Left ventricle myocardium inferior (tissue), 1 donor: ENCODE measurements around the gene KIAA1328. TPM values are rescaled to one million over a fixed set of nuclear protein-coding genes. Genes with fewer than 3 reads are reported as not detected.
A peak's percentile ranks its signal among the peaks of the same experiment; 100 is the strongest.

Experiments used
- DNase-seq: peaks from one replicate; pipeline ENCODE4 v3.0.0-alpha.2; 2020
- H3K27ac ChIP-seq: fragments of 200-600 bp; replicated peaks from 2 replicates; pipeline ENCODE4 v1.8.0; 2021
- H3K27me3 ChIP-seq: fragments of 200-600 bp; 2 replicates; pipeline ENCODE4 v1.8.0; 2021; ENCODE audit warnings: low read depth
- H3K36me3 ChIP-seq: fragments of 200-600 bp; 2 replicates; pipeline ENCODE4 v1.8.0; 2021
- H3K4me1 ChIP-seq: fragments of 200-600 bp; 2 replicates; pipeline ENCODE4 v1.8.0; 2021
- H3K4me3 ChIP-seq: fragments of 200-600 bp; 2 replicates; pipeline ENCODE4 v1.8.0; 2021; ENCODE audit warnings: mild to moderate bottlenecking, moderate library complexity
- H3K9me3 ChIP-seq: fragments of 200-600 bp; replicated peaks from 2 replicates; pipeline ENCODE4 v1.8.0; 2021
- intact Hi-C: fragments of 100-400 bp; cut with micrococcal nuclease; formaldehyde crosslinking; loops from one replicate; pipeline ENCODE4 v1.11.0; 2022
- long read RNA-seq: library from polyadenylated mRNA; unstranded; transcript quantifications from one replicate; pipeline ENCODE4 v2.0.0, GENCODE V29; 2021
- total RNA-seq: library from RNA; stranded (reverse); fragmentation: NEBNext Ultra II Directional; extraction: Animal tissue kit (Norgen Biotek cat#: 25700); gene quantifications from one replicate; pipeline ENCODE4 v1.2.1, GENCODE V29; 2021
- TF ChIP-seq, protein P1 (sequence below): fragments of 200-600 bp; IDR thresholded peaks from 2 replicates; pipeline ENCODE4 v1.8.0; 2021; ENCODE audit warnings: antibody characterized with exemption, mild to moderate bottlenecking, borderline replicate concordance
- donor health status: DM: no; HTN: yes; CAD: no; lungs with severe emphysema.

KIAA1328 gene
- total RNA-seq, result 4.0 TPM
- long read RNA-seq, partial matches to known transcripts, result 1 of 6 reads
- long read RNA-seq, other reads (novel, unspliced or antisense), result 2 of 6 reads

DNA sequence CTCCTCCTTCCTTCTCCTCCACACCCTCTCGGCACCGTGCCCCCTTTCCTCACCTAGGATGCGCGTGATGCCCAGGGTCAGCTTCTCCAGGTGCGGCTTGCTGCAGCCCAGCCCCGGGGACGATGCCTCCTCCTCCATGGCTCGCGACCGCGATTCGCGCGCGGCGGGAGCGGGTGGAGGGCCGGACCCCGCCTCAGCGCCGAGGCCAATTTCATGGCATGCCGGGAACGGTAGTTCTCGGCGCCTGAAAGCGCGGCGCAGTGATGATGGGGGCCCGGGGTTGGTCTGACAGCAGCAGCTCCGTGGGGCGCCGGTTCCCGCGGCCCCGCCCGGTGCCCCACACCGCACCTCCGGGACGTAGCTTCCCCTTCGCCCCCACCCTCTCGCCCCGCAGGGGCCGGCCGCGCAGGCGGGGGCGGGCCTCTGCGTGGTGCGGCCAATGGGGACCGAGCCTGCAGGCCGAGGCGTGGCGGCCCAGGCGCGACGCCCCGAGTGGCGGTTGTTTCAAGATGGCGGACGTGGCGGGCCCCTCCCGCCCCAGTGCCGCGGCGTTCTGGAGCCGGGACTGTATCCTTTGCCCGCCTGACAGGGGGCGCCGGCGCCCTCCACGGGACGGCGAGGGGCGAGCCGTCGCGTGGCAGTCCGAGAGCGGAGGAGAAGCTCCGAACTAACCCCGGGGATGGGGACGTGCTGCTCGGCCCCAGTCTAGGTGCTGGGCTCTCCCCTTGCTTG, at the start of gene KIAA1328, which contains the start of gene TPGS2:
Gene KIAA1328, plus strand, starts transcription at position 498 of the 732 bp plus-strand sequence. Its CDS starts 12 bp downstream, at position 510.
Gene TPGS2, minus strand, starts transcription at position 373 of the 732 bp plus-strand sequence. Its CDS starts 235 bp downstream, at position 138.
- no peaks in the 10 kb centered on the region for H3K27me3 ChIP-seq
- intact Hi-C loops, result no loop called here
- peak within 1 kb of the TSS; percentile 86 for H3K4me3 ChIP-seq
- H3K36me3 ChIP-seq, result no peaks in the 10 kb centered on the region
- peak; percentile 86 for DNase-seq
- TF ChIP-seq, protein P1, sequence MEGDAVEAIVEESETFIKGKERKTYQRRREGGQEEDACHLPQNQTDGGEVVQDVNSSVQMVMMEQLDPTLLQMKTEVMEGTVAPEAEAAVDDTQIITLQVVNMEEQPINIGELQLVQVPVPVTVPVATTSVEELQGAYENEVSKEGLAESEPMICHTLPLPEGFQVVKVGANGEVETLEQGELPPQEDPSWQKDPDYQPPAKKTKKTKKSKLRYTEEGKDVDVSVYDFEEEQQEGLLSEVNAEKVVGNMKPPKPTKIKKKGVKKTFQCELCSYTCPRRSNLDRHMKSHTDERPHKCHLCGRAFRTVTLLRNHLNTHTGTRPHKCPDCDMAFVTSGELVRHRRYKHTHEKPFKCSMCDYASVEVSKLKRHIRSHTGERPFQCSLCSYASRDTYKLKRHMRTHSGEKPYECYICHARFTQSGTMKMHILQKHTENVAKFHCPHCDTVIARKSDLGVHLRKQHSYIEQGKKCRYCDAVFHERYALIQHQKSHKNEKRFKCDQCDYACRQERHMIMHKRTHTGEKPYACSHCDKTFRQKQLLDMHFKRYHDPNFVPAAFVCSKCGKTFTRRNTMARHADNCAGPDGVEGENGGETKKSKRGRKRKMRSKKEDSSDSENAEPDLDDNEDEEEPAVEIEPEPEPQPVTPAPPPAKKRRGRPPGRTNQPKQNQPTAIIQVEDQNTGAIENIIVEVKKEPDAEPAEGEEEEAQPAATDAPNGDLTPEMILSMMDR, result peak; percentile 55
- no peaks in the 10 kb centered on the region for H3K9me3 ChIP-seq
- peak within 1 kb of the TSS; percentile 77 for H3K27ac ChIP-seq
- peaks cover 30% of the 10 kb centered on the region for H3K4me1 ChIP-seq

DNA sequence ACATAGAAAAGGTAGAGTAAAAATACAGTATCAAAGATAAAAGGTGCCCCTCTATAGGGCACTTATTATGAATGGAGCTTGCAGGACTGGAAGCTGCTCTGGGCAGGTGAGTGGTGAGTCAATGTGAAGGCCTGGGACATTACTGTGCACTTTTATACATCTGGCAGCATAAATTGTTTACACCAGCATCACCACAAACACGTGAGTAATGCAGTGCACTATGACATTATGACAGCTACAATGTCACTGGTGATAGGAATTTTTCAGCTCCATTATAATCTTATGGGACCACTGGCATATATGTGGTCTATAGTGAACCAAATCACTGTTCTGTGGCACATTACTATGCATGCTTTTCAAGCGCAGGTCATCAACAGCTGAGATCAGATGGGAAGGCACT, 48.2 kb upstream of the KIAA1328 start:
- TF ChIP-seq, protein P1, result no peak
- Histone ChIP-seq H3K36me3 (peaks cover 42% of the 10 kb centered on the region), H3K27me3 (no peaks in the 10 kb centered on the region), H3K27ac (no peak overlapping the region), H3K4me3 (no peak overlapping the region), H3K4me1 (peaks cover 43% of the 10 kb centered on the region), H3K9me3 (no peaks in the 10 kb centered on the region)
- DNase-seq, result no peak
- intact Hi-C loops, result no loop called here

DNA sequence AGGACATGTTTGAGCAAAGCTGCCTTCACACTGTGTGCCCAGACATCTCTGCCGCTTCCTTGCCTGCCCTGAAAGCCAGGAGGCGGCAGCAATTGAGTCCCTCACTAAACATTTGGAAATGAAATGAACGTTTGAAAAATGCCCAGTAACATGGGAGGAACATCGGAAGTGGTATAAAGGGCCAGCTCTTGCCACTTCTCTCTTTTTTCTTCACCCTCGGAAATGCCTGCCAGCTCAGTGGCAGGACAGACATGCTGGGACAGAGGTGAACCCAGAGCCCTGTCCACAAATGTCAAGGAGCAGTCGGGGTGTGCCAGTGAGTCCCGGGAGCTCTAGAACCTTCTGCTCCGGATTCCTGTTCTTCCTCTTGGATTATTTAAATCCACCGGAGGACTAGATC, 46.2 kb upstream of the KIAA1328 start:
- TF ChIP-seq, protein P1, result no peak
- no peak for DNase-seq
- Histone ChIP-seq H3K4me3 (no peak overlapping the region), H3K27me3 (no peaks in the 10 kb centered on the region), H3K36me3 (peaks cover 42% of the 10 kb centered on the region), H3K9me3 (no peaks in the 10 kb centered on the region), H3K27ac (peak overlapping the region; percentile 31), H3K4me1 (peaks cover 39% of the 10 kb centered on the region)
- intact Hi-C loops, result no loop called here

DNA sequence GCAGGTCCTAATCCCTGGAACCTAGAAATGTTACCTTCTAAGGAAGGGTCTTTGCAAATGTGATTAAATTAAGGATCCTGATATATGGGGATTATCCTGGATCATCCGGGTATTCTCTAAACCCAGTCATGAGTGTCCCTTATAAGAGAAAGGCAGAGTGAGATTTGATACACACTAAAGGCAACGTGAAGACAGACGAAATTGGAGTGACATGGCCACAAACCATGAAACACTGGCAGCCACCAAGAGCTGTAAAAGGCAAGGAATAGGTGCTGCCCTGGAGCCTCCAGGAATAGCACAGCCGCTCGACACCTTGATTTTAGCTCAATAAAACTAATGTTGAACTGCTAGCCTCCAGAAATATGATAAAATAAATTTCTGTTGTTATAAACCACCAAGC, 45.1 kb upstream of the KIAA1328 start:
- intact Hi-C loops, result no loop called here
- Histone ChIP-seq H3K9me3 (no peaks in the 10 kb centered on the region), H3K36me3 (peaks cover 37% of the 10 kb centered on the region), H3K4me1 (peaks cover 36% of the 10 kb centered on the region), H3K27me3 (no peaks in the 10 kb centered on the region), H3K27ac (peak overlapping the region; percentile 31), H3K4me3 (no peak overlapping the region)
- no peak for DNase-seq
- TF ChIP-seq, protein P1, result no peak

DNA sequence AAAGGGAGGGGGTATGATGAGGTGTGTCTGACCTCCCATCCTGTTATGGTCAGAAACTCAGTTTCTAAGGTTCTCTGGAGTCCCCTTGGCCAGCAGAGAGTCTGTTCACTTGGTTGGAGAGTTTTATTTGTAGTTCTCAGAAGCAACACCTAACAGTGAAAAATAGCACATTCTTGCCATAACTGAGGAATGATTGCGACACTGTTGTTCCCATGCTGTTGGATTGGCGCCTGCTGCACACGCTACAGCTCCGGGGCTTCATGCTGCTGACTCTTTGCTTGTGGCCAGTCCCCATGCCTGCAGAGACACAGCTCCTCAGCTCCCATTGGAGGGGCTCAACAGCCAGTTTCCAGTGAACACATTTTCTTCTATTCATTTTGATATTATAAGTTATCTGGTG, 42.2 kb upstream of the KIAA1328 start:
- H3K9me3 ChIP-seq, result no peaks in the 10 kb centered on the region
- H3K27me3 ChIP-seq, result no peaks in the 10 kb centered on the region
- peak overlapping the region; percentile 77 for H3K27ac ChIP-seq
- TF ChIP-seq, protein P1, result no peak
- intact Hi-C loops, result no loop called here
- peaks cover 34% of the 10 kb centered on the region for H3K36me3 ChIP-seq
- peak; percentile 58 for DNase-seq
- H3K4me3 ChIP-seq, result no peak overlapping the region
- peaks cover 33% of the 10 kb centered on the region for H3K4me1 ChIP-seq
